Smooth muscle cell (in vitro differentiated cells): ENCODE measurements around the gene RAPGEF5. TPM values are rescaled to one million over a fixed set of nuclear protein-coding genes. Genes with fewer than 3 reads are reported as not detected.
"Not testable (repeated sequence)": the region's sequence is repeated elsewhere in the genome, so short reads cannot be mapped to it uniquely, and the experiment has no call there.

Experiments used
- DNase-seq: peaks from one replicate; lab custom pipeline; 2025; ENCODE audit not compliant: unreplicated experiment; lab: John Stamatoyannopoulos, UW
- H2AFZ ChIP-seq: fragments of 200-600 bp; sonication (generic); 2 replicates; pipeline ENCODE4 v1.6.0; 2016; ENCODE audit warnings: antibody characterized with exemption, low read depth, mild to moderate bottlenecking
- H3F3A ChIP-seq: fragments of 200-600 bp; sonication (generic); 2 replicates; pipeline ENCODE4 v1.6.0; 2017; ENCODE audit warnings: antibody characterized with exemption, low read depth
- H3K27ac ChIP-seq: fragments of 200-600 bp; sonication (generic); 2 replicates; pipeline ENCODE4 v1.5.1; 2016; ENCODE audit warnings: low read depth, mild to moderate bottlenecking
- H3K27me3 ChIP-seq: fragments of 200-600 bp; sonication (generic); 2 replicates; pipeline ENCODE4 v1.6.1; 2016; ENCODE audit warnings: low read depth, mild to moderate bottlenecking
- H3K36me3 ChIP-seq: fragments of 200-600 bp; sonication (generic); 2 replicates; pipeline ENCODE4 v1.5.1; 2016; ENCODE audit warnings: low read depth
- H3K4me1 ChIP-seq: fragments of 200-600 bp; sonication (generic); 2 replicates; pipeline ENCODE4 v1.5.1; 2016; ENCODE audit warnings: low read depth
- H3K4me2 ChIP-seq: fragments of 200-600 bp; sonication (generic); 2 replicates; pipeline ENCODE4 v1.6.0; 2016; ENCODE audit warnings: mild to moderate bottlenecking
- H3K4me3 ChIP-seq: fragments of 200-600 bp; sonication (generic); 2 replicates; pipeline ENCODE4 v1.5.1; 2016; ENCODE audit warnings: mild to moderate bottlenecking
- H3K79me2 ChIP-seq: fragments of 200-600 bp; sonication (generic); 2 replicates; pipeline ENCODE4 v1.6.0; 2016; ENCODE audit warnings: low read depth, mild to moderate bottlenecking
- H3K9ac ChIP-seq: fragments of 200-600 bp; sonication (generic); 2 replicates; pipeline ENCODE4 v1.6.0; 2016; ENCODE audit warnings: low read depth
- H3K9me3 ChIP-seq: fragments of 200-600 bp; sonication (generic); replicated peaks from 2 replicates; pipeline ENCODE4 v1.5.1; 2016; ENCODE audit warnings: low read depth
- H4K20me1 ChIP-seq: fragments of 200-600 bp; sonication (generic); 2 replicates; pipeline ENCODE4 v1.6.0; 2016; ENCODE audit warnings: low read depth
- WGBS: methylation state at CpG from one replicate; pipeline ENCODE4 v1.1.7; 2016; ENCODE audit warnings: low lambda C conversion rate; 5-methylcytosine and 5-hydroxymethylcytosine counted together
- polyA plus RNA-seq: library from polyadenylated mRNA; unstranded; fragments of >200 nt; fragmentation: Nextera tagmentation; extraction: Ambion mirVana; gene quantifications from 2 replicates; pipeline ENCODE4 v1.2.1, GENCODE V29; 2016
- total RNA-seq: library from RNA; depleted of rRNA; stranded (reverse); fragments of >200 nt; gene quantifications from 2 replicates; pipeline ENCODE4 v1.2.3, GENCODE V29; 2014
- TF ChIP-seq, protein P1 (sequence below): fragments of 200-600 bp; sonication (generic); IDR thresholded peaks from 2 replicates; pipeline ENCODE4 v1.5.1; 2017; ENCODE audit warnings: borderline replicate concordance, mild to moderate bottlenecking, antibody characterized with exemption; ENCODE audit not compliant: insufficient read depth, poor library complexity, severe bottlenecking

Gene RAPGEF5
- total and polyA plus RNA-seq, 2 experiments from 2014 or later = 11.4 TPM; not detected in 1

DNA sequence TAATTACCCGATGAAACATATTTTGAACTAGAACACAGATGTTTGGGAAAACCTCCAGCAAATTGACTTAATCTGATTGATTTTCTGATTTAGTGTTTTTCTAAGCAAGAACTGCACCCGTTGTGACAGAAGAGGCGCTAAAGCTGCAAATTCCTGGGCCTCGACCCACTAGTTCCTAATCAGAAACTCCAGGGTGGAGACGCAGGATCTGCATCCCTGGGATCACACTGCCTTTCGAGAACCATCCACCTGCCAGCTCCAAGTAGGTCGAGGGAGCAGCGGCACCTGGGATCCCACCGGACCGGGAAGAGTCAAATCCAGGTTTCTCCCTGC is 274.4 kb downstream of the RAPGEF5 start:
- H4K20me1 ChIP-seq = no peaks in the 10 kb centered on the region
- peak overlapping the region; percentile 71 for H3K4me3 ChIP-seq
- H2AFZ ChIP-seq = peak overlapping the region; percentile 100
- no peaks in the 10 kb centered on the region for H3K36me3 ChIP-seq
- H3K9ac ChIP-seq = no peak overlapping the region
- TF ChIP-seq, protein P1, sequence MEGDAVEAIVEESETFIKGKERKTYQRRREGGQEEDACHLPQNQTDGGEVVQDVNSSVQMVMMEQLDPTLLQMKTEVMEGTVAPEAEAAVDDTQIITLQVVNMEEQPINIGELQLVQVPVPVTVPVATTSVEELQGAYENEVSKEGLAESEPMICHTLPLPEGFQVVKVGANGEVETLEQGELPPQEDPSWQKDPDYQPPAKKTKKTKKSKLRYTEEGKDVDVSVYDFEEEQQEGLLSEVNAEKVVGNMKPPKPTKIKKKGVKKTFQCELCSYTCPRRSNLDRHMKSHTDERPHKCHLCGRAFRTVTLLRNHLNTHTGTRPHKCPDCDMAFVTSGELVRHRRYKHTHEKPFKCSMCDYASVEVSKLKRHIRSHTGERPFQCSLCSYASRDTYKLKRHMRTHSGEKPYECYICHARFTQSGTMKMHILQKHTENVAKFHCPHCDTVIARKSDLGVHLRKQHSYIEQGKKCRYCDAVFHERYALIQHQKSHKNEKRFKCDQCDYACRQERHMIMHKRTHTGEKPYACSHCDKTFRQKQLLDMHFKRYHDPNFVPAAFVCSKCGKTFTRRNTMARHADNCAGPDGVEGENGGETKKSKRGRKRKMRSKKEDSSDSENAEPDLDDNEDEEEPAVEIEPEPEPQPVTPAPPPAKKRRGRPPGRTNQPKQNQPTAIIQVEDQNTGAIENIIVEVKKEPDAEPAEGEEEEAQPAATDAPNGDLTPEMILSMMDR = no peak
- H3K79me2 ChIP-seq = no peaks in the 10 kb centered on the region
- peaks cover 10% of the 10 kb centered on the region for H3K4me1 ChIP-seq
- H3F3A ChIP-seq = no peaks in the 10 kb centered on the region
- peaks cover 13% of the 10 kb centered on the region for H3K27me3 ChIP-seq
- no peaks in the 10 kb centered on the region for H3K9me3 ChIP-seq
- H3K4me2 ChIP-seq = peak overlapping the region; percentile 96
- no peak overlapping the region for H3K27ac ChIP-seq
- WGBS = 12% methylated on average over 10 of the region's 10 CpGs
- no peak for DNase-seq

DNA sequence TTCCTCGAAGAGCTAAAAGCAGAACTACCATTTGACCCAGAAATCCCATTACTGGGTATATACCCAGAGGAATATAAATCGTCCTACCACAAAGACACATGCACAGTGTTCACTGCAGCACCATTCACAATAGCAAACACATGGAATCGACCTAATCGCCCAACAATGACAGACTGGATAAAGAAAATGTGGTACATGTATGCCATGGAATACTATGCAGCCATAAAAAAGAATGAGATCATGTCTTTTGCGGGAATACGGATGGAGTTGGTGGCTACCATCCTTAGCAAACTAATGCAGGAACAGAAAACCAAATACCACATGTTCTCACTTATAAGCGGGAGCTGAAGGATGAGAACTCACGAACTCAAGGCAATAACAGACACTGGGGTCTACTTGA is 276.7 kb downstream of the RAPGEF5 start:
- H3K4me1 ChIP-seq = peaks cover 10% of the 10 kb centered on the region

DNA sequence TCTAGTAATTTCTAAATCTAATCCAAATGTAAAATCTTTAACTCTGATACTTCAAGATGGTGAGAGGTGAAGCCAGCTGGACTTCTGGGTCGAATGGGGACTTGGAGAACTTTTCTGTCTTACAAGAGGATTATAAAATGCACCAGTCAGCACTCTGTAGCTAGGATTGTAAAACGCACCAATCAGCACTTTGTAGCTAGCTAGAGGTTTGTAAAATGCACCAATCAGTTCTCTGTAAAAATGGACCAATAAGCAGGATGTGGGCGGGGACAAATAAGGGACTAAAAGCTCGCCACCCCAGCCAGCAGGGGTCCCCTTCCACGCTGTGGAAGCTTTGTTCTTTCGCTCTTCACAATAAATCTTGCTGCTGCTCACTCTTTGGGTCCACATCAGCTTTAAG is 278.1 kb downstream of the RAPGEF5 start:
- peaks cover 32% of the 10 kb centered on the region for H3K27me3 ChIP-seq
- H3K4me1 ChIP-seq, H3F3A ChIP-seq, H3K4me2 ChIP-seq, H4K20me1 ChIP-seq, H3K9me3 ChIP-seq, H3K4me3 ChIP-seq, H3K79me2 ChIP-seq, H3K36me3 ChIP-seq, H2AFZ ChIP-seq, H3K9ac ChIP-seq, DNase-seq, H3K27ac ChIP-seq: not testable (repeated sequence)
- WGBS = 89% methylated on average over 6 of the region's 6 CpGs

More for the DNA sequence above, 276.7 kb downstream of the RAPGEF5 start:
- not testable (repeated sequence) for H4K20me1 ChIP-seq, H2AFZ ChIP-seq, H3K27ac ChIP-seq, H3K9ac ChIP-seq, H3K79me2 ChIP-seq, DNase-seq, H3K4me3 ChIP-seq, H3F3A ChIP-seq, H3K9me3 ChIP-seq, H3K4me2 ChIP-seq, H3K36me3 ChIP-seq
- WGBS = 80% methylated on average over 8 of the region's 8 CpGs
- peaks cover 21% of the 10 kb centered on the region for H3K27me3 ChIP-seq

- no peaks in the 10 kb centered on the region for H3K9me3 ChIP-seq
- no peaks in the 10 kb centered on the region for H3K4me1 ChIP-seq
- no peaks in the 10 kb centered on the region for H3K36me3 ChIP-seq
- no peak for DNase-seq
- H3K79me2 ChIP-seq = no peaks in the 10 kb centered on the region
- H4K20me1 ChIP-seq = no peaks in the 10 kb centered on the region
- H3K9ac ChIP-seq = no peak overlapping the region
- 88% methylated on average over 2 of the region's 2 CpGs for WGBS
- H3F3A ChIP-seq = no peaks in the 10 kb centered on the region
- no peak overlapping the region for H2AFZ ChIP-seq
- TF ChIP-seq, protein P1 = no peak
- no peak overlapping the region for H3K4me3 ChIP-seq
- peaks cover 21% of the 10 kb centered on the region for H3K27me3 ChIP-seq
- H3K4me2 ChIP-seq = no peak overlapping the region
- no peak overlapping the region for H3K27ac ChIP-seq
Observed at GRCh38 chr7:22075561-22075960, 281.4 kb downstream of the RAPGEF5 start.

DNA sequence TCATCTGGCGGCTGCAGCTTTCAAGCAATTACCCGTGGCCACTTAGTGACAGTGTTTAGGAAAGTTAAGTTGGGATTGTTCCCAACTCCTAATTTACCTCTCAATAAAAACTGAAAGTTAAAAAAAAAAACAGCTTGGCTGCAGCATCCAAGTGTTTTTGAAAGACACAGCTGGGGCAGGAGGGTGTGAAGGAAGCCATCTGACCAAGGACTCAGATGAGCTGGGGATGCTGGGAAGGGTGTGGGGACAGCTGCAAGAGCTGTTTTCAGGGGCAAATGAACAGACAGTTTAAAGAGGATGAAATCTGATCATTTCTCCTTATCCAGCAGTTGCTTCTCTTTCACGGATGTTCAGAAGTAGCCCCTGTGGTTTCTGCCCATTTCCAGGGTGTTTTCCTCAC is 282.1 kb downstream of the RAPGEF5 start:
- H3K27ac ChIP-seq = no peak overlapping the region
- no peak overlapping the region for H3K9ac ChIP-seq
- H3K4me2 ChIP-seq = no peak overlapping the region
- H4K20me1 ChIP-seq = no peaks in the 10 kb centered on the region
- TF ChIP-seq, protein P1 = no peak
- H3K4me1 ChIP-seq = no peaks in the 10 kb centered on the region
- no peaks in the 10 kb centered on the region for H3K79me2 ChIP-seq
- no peaks in the 10 kb centered on the region for H3K36me3 ChIP-seq
- H2AFZ ChIP-seq = no peak overlapping the region
- no peaks in the 10 kb centered on the region for H3F3A ChIP-seq
- no peak overlapping the region for H3K4me3 ChIP-seq
- no peaks in the 10 kb centered on the region for H3K9me3 ChIP-seq
- peaks cover 21% of the 10 kb centered on the region for H3K27me3 ChIP-seq
- no peak for DNase-seq
- 78% methylated on average over 3 of the region's 3 CpGs for WGBS
